Chondrocyte (in vitro differentiated cells): ENCODE results near the gene P4HA1. TPM values are rescaled to one million over a fixed set of nuclear protein-coding genes. Genes with fewer than 3 reads are reported as not detected.

Experiments
- DNase-seq: peaks from one replicate; pipeline ENCODE4 v3.0.0; 2021; ENCODE audit warnings: mixed read lengths, low spot score
- H3K27ac Mint-ChIP-seq: one replicate; pipeline ENCODE4 v1.8.0; 2021; ENCODE audit warnings: mild to moderate bottlenecking, moderate library complexity, mixed read lengths; ENCODE audit not compliant: unreplicated experiment
- H3K27me3 Mint-ChIP-seq: 2 replicates; pipeline ENCODE4 v1.8.0; 2021; ENCODE audit warnings: low read depth, mixed read lengths
- H3K36me3 Mint-ChIP-seq: 2 replicates; pipeline ENCODE4 v1.8.0; 2021; ENCODE audit warnings: low read depth, mixed read lengths
- H3K4me1 Mint-ChIP-seq: 2 replicates; pipeline ENCODE4 v1.8.0; 2021; ENCODE audit warnings: low read depth, mild to moderate bottlenecking, mixed read lengths
- H3K4me3 Mint-ChIP-seq: one replicate; pipeline ENCODE4 v1.8.0; 2021; ENCODE audit warnings: mild to moderate bottlenecking, moderate library complexity, mixed read lengths; ENCODE audit not compliant: unreplicated experiment
- H3K9me3 Mint-ChIP-seq: 2 replicates; pipeline ENCODE4 v1.8.0; 2021; ENCODE audit warnings: low read depth, mixed read lengths
- total RNA-seq: library from RNA; stranded (reverse); gene quantifications from 3 replicates; pipeline ENCODE4 v1.2.1, GENCODE V29; 2021
- TF ChIP-seq, protein P1 (sequence below): fragments of 200-600 bp; sonication (generic); IDR thresholded peaks from 2 replicates; pipeline ENCODE4 v1.5.0; 2021; ENCODE audit warnings: antibody characterized with exemption, mild to moderate bottlenecking, moderate library complexity

P4HA1 gene
- total RNA-seq, 1 donor from 2014 or later = 179 TPM

DNA sequence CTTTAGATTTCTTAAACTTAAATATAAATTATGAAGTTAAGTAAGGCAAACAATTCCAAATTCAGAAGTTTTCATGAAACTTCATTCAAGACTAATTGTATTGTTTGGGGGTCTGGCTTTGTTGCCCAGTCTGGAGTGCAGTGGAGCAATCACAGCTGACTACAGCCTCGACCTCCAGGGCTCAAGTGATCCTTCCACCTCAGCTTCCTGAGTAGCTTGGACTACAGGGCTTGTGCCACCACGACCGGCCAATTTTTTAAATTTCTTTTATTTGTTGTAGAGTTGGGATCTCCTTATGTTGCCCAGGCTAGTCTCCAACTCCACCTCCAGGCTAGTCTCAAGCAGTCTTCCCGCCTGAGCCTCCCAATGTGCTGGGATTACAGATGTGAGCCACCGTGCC lies 12.5 kb downstream of the P4HA1 start:
- no peaks in the 10 kb centered on the region for H3K27me3 Mint-ChIP-seq

DNA sequence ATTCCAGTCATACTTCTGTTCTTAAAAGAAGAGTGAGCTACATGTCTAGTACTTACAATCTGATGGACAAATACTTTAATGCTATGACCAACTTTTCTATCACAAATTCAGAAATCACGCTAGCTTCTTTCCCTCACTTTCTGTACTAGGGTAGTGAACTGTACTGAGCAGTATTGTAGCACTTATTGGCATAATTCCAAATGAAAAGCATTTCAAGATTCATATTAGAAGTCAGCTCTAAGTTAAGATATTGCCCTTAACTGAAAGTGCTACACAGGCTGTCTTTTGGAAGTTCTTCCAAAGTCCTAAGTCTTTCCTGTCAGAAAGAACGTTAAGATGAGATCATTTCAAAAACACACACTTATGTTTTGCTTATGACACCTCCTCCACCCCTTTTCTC lies 13.4 kb downstream of the P4HA1 start:
- Mint-ChIP-seq H3K27ac (peak overlapping the region; percentile 68), H3K4me1 (peaks cover 45% of the 10 kb centered on the region), H3K36me3 (no peaks in the 10 kb centered on the region), H3K9me3 (no peaks in the 10 kb centered on the region), H3K27me3 (no peaks in the 10 kb centered on the region), H3K4me3 (no peak overlapping the region)
- TF ChIP-seq, protein P1, sequence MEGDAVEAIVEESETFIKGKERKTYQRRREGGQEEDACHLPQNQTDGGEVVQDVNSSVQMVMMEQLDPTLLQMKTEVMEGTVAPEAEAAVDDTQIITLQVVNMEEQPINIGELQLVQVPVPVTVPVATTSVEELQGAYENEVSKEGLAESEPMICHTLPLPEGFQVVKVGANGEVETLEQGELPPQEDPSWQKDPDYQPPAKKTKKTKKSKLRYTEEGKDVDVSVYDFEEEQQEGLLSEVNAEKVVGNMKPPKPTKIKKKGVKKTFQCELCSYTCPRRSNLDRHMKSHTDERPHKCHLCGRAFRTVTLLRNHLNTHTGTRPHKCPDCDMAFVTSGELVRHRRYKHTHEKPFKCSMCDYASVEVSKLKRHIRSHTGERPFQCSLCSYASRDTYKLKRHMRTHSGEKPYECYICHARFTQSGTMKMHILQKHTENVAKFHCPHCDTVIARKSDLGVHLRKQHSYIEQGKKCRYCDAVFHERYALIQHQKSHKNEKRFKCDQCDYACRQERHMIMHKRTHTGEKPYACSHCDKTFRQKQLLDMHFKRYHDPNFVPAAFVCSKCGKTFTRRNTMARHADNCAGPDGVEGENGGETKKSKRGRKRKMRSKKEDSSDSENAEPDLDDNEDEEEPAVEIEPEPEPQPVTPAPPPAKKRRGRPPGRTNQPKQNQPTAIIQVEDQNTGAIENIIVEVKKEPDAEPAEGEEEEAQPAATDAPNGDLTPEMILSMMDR = no peak
- no peak for DNase-seq

More for the DNA sequence above, 12.5 kb downstream of the P4HA1 start:
- no peak for DNase-seq
- H3K27ac Mint-ChIP-seq = no peak overlapping the region
- H3K9me3 Mint-ChIP-seq = no peaks in the 10 kb centered on the region
- H3K36me3 Mint-ChIP-seq = no peaks in the 10 kb centered on the region
- TF ChIP-seq, protein P1 = no peak
- peaks cover 55% of the 10 kb centered on the region for H3K4me1 Mint-ChIP-seq
- no peak overlapping the region for H3K4me3 Mint-ChIP-seq

DNA sequence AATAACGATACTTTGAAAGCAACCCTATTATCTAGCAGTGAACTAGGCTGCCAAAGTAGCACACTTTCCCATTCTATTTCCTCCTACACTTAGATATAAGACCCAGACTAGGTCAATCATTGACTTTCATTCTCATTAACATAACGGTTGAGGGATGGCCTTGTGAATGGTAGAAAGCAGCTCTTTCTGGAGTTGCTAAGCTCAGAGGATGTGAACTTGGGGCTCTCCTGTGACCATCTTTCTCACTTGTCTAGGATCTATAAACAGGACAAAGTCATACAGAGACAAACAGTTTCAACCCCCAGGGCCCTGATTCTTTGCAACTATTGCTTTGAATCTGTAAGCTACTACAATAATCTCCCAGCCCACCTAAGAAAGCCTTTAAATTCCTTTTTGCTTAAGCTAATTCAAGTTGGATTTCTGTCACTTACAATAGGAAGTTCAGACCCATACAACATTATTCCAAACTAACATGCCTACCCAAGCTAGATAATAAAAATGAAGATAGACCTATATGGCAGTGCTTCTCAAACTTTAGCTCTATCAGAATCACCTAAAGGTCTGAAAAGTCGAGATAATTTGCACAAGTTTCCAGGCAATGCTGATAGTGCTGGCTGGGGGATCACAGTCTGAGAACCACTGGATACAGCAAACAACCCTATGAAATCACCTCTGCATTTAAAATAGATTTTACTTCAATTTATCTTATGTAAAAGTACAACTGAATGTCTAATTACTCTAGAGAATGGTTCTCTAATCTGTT lies 16.7 kb downstream of the P4HA1 start:
- Mint-ChIP-seq H3K27ac (no peak overlapping the region), H3K36me3 (no peaks in the 10 kb centered on the region), H3K9me3 (no peaks in the 10 kb centered on the region), H3K4me3 (no peak overlapping the region), H3K4me1 (peaks cover 46% of the 10 kb centered on the region), H3K27me3 (no peaks in the 10 kb centered on the region)
- DNase-seq = no peak
- TF ChIP-seq, protein P1 = no peak

DNA sequence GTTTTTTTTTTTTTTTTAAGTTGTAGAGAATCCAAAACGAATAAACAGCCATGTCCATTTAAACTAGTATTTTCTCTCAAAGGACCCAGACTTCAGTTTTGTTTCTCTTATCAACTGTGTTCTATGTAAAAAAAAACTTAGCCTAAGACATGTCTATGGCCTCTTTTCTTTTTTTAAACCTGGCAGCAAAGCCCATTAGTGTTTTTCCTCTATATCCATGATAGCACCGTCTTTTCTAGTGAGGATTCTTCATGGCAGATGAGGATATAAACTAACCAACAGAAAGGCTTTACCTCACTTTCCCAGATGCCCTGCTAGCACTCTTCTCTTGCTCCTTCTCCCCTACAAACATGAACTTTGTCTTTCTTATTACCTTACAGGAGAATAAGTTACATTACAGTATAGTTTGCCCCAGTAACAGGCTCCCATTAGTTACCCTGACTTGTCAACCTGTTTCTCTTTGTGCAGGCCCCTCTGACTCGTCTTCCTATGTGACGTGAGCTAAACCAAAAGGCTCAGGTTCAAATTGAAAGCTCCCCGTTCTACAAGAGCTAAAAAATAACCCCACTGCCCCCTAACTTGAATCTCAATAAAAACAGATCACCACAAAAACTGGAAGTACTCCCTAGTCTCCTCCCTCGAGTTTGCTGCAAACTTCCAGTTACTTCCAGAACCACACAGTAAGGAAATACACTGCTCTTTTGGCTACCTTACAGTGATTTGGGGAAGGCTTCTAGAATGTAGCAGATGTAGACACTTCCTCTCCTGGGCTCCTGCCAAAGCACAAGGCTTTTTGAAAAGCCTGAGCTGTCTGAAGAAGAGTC lies 20.1 kb downstream of the P4HA1 start:
- peaks cover 13% of the 10 kb centered on the region for H3K36me3 Mint-ChIP-seq
- H3K27ac Mint-ChIP-seq = peak overlapping the region; percentile 83
- no peak for DNase-seq
- peaks cover 24% of the 10 kb centered on the region for H3K4me1 Mint-ChIP-seq
- H3K9me3 Mint-ChIP-seq = no peaks in the 10 kb centered on the region
- H3K4me3 Mint-ChIP-seq = peak overlapping the region; percentile 14
- H3K27me3 Mint-ChIP-seq = no peaks in the 10 kb centered on the region
- TF ChIP-seq, protein P1 = no peak

DNA sequence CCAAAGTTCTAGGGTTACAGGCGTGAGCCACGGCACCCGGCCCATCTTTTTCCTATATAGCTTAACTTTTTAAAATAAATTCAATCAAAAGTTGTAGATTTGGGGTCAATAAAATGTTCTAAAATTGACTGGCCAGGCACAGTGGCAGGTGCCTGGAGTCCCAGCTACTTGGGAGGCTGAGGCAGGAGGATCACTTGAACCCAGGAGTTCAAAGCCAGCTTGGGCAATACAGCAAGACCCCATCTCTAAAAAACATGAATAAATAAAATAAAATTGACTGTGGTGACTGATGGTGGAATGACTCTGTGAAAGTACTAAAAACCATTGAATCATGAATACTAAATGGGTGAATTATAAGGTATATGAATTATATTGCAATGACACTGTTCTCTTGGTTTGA lies 20.8 kb downstream of the P4HA1 start:
- TF ChIP-seq, protein P1 = no peak
- Mint-ChIP-seq H3K4me1 (peaks cover 24% of the 10 kb centered on the region), H3K4me3 (no peak overlapping the region), H3K27ac (peak overlapping the region; percentile 36), H3K27me3 (no peaks in the 10 kb centered on the region), H3K36me3 (peaks cover 18% of the 10 kb centered on the region), H3K9me3 (no peaks in the 10 kb centered on the region)
- DNase-seq = no peak
